B cell (primary cell): ENCODE measurements around the gene IRS2. TPM values are rescaled to one million over a fixed set of nuclear protein-coding genes. Genes with fewer than 3 reads are reported as not detected.

Experiments
- ATAC-seq: fragments of 200-7000 bp; cut with Tn5 transposase; one replicate; pipeline ENCODE4 v1.10.0; 2021; ENCODE audit warnings: low read depth, mild to moderate bottlenecking, moderate number of reproducible peaks, moderate library complexity
- CTCF ChIA-PET: fragments of 350-600 bp; sonication (Branson Sonifier 250); formaldehyde crosslinking; loops from one replicate; lab custom pipeline; 2021; ENCODE audit warnings: antibody characterized with exemption, inconsistent platforms; lab: Charles Lee
- POLR2A ChIA-PET: fragments of 350-600 bp; sonication (Branson Sonifier 250); formaldehyde crosslinking; loops from one replicate; lab custom pipeline; 2021; ENCODE audit warnings: antibody characterized with exemption; lab: Charles Lee
- DNase-seq: peaks from one replicate; pipeline ENCODE4 v3.0.0; 2013
- H2AFZ ChIP-seq: 2 replicates; pipeline ENCODE4 v1.6.1; 2012; ENCODE audit warnings: mild to moderate bottlenecking, low read depth, low read length; ENCODE audit not compliant: insufficient read depth, poor library complexity, severe bottlenecking
- H3K27ac ChIP-seq, 2 donors: 1 replicate in 1 of 2; 2 replicates in 1 of 2; pipeline ENCODE4 v1.5.1; 2012 to 2013; ENCODE audit warnings: low read length in 2 of 2, mild to moderate bottlenecking in 2 of 2, moderate library complexity in 1 of 2
- H3K27me3 ChIP-seq, 4 experiments: fragments of 200-600 bp in 1 of 4; sonication (generic) in 1 of 4; replicated peaks in 1 of 4; 1 replicate in 2 of 4; 2 replicates in 2 of 4; pipeline versions ENCODE4 v1.6.1 to v1.7.0; 2013 to 2016; ENCODE audit warnings: low read length in 3 of 4, mild to moderate bottlenecking in 2 of 4, mixed read lengths in 1 of 4, moderate library complexity in 1 of 4; ENCODE audit not compliant: insufficient read depth in 4 of 4, control insufficient read depth in 3 of 4; ENCODE audit errors: control extremely low read depth in 1 of 4
- H3K36me3 ChIP-seq, 2 experiments: replicated peaks in 1 of 2; 1 replicate in 1 of 2; 2 replicates in 1 of 2; pipeline versions ENCODE4 v1.6.1 to v1.7.1; 2013; ENCODE audit warnings: low read length in 1 of 2; ENCODE audit not compliant: insufficient read depth in 2 of 2, control insufficient read depth in 1 of 2; ENCODE audit errors: control extremely low read depth in 1 of 2, extremely low read depth in 1 of 2
- H3K4me1 ChIP-seq, 2 donors: fragments of 200-600 bp in 1 of 2; sonication (generic) in 1 of 2; 1 replicate in 1 of 2; 2 replicates in 1 of 2; pipeline versions ENCODE4 v1.5.1 to v1.6.1; 2013 to 2017; ENCODE audit warnings: low read length in 2 of 2; ENCODE audit not compliant: control insufficient read depth in 2 of 2, insufficient read depth in 2 of 2
- H3K4me2 ChIP-seq: replicated peaks from 2 replicates; pipeline ENCODE3; 2012; ENCODE audit warnings: mild to moderate bottlenecking, low read depth, low read length; ENCODE audit not compliant: poor library complexity, severe bottlenecking
- H3K4me3 ChIP-seq, 5 experiments: fragments of 200-600 bp in 1 of 5; sonication (generic) in 1 of 5; 1 replicate in 3 of 5; 2 replicates in 2 of 5; pipeline versions ENCODE4 v1.5.1 to v1.7.0; 2011 to 2016; ENCODE audit warnings: low read length in 4 of 5, mild to moderate bottlenecking in 4 of 5, low read depth in 2 of 5, control low read depth in 1 of 5, moderate library complexity in 1 of 5; ENCODE audit not compliant: insufficient read depth in 1 of 5; ENCODE audit errors: control extremely low read depth in 1 of 5, extremely low read depth in 1 of 5
- H3K79me2 ChIP-seq: fragments of 200-600 bp; sonication (generic); one replicate; pipeline ENCODE4 v1.6.0; 2016; ENCODE audit warnings: low read length; ENCODE audit not compliant: control insufficient read depth, insufficient read depth
- H3K9ac ChIP-seq: fragments of 200-600 bp; sonication (generic); 2 replicates; pipeline ENCODE4 v1.6.1; 2017; ENCODE audit warnings: mild to moderate bottlenecking, low read length, moderate library complexity
- H3K9me3 ChIP-seq, 3 donors: one replicate each; pipeline versions ENCODE4 v1.6.1 to v1.7.1; 2013; ENCODE audit warnings: low read length in 2 of 3; ENCODE audit not compliant: control insufficient read depth in 2 of 3, insufficient read depth in 1 of 3; ENCODE audit errors: control extremely low read depth in 1 of 3
- H4K20me1 ChIP-seq: 2 replicates; pipeline ENCODE4 v1.6.0; 2012; ENCODE audit warnings: mild to moderate bottlenecking, low read length; ENCODE audit not compliant: insufficient read depth, control insufficient read depth, poor library complexity, severe bottlenecking
- H3K27ac Mint-ChIP-seq: one replicate; pipeline ENCODE4 v1.8.0; 2021; ENCODE audit warnings: mixed read lengths
- H3K27me3 Mint-ChIP-seq: one replicate; pipeline ENCODE4 v1.8.0; 2021; ENCODE audit warnings: mixed read lengths
- H3K4me1 Mint-ChIP-seq: one replicate; pipeline ENCODE4 v1.8.0; 2021; ENCODE audit warnings: mixed read lengths
- H3K4me3 Mint-ChIP-seq: one replicate; pipeline ENCODE4 v1.8.0; 2021; ENCODE audit warnings: mixed read lengths
- H3K9me3 Mint-ChIP-seq: one replicate; pipeline ENCODE4 v1.8.0; 2022; ENCODE audit warnings: mixed read lengths; ENCODE audit not compliant: insufficient read depth
- CTCF ChIP-seq: fragments of 200-600 bp; IDR thresholded peaks from one replicate; pipeline ENCODE4 v1.8.0; 2022; ENCODE audit warnings: antibody characterized with exemption, mild to moderate bottlenecking
- EZH2 ChIP-seq: IDR thresholded peaks from 2 replicates; pipeline ENCODE4 v1.6.1; 2012; ENCODE audit warnings: borderline replicate concordance, low read depth, mild to moderate bottlenecking, moderate library complexity, low read length; ENCODE audit not compliant: insufficient read depth, poor library complexity, severe bottlenecking
- WGBS: methylation state at CpG from one replicate; pipeline ENCODE4 v1.1.5; 2013; ENCODE audit warnings: missing lambda C conversion rate; ENCODE audit not compliant: insufficient coverage; 5-methylcytosine and 5-hydroxymethylcytosine counted together
- intact Hi-C: fragments of 100-400 bp; cut with micrococcal nuclease; formaldehyde crosslinking; loops from one replicate; pipeline ENCODE4 v1.10.0; 2022
- polyA plus RNA-seq: library from polyadenylated mRNA; depleted of rRNA; stranded (reverse); fragments of >200 nt; gene quantifications from 2 replicates; pipeline ENCODE4 v1.2.3, GENCODE V29; 2012
- total RNA-seq, 2 donors: library from RNA; stranded (reverse); fragments of 120-200 nt in 1 of 2; gene quantifications; 1 replicate in 1 of 2; 2 replicates in 1 of 2; pipeline versions ENCODE4 v1.2.3 to v1.2.4, GENCODE V29; 2013 to 2022

The IRS2 gene
- total and polyA plus RNA-seq, 2 donors (not counting 1 experiment from before 2014, with no cell fraction given): 5.8 to 26.9 TPM

DNA sequence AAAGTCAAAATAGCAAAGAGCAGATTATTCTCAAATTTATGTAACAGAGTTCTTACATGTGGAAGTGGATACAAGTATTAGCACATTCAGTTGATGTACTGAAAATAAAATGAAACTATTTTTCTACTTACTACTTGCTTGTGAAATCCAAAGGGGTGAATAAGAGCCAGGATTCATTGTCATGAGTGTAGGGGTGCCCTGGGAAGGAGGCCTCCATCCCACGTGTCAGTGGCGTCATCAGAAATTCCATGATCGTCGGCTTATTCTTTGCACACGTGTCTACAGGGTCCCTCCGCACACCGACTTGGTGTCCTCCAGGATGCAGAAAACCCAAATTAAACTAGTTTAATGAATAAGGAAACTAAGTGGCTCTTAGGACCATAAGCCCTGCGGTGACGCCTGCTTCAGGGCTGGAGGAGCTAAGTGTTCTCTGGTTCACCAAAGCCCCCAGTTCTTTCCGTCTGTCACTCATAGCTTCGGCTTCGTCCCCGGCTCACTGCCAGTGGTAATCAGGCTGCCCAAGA lies 55.5 kb downstream of the IRS2 start:
- H3K4me1 ChIP-seq: no peaks in the 10 kb centered on the region
- no peak overlapping the region for H3K4me3 ChIP-seq
- no peaks in the 10 kb centered on the region for H3K27me3 ChIP-seq
- ATAC-seq (no peak), DNase-seq (no peak)
- H2AFZ ChIP-seq: no peak overlapping the region
- H4K20me1 ChIP-seq: no peaks in the 10 kb centered on the region
- peaks cover 0 to 13% (median 0%) of the 10 kb centered on the region in 3 donors for H3K9me3 ChIP-seq
- POLR2A ChIA-PET: no interaction called here
- H3K4me1 Mint-ChIP-seq: no peaks in the 10 kb centered on the region
- no peaks in the 10 kb centered on the region for H3K79me2 ChIP-seq
- no peak overlapping the region for H3K27ac ChIP-seq
- no peaks in the 10 kb centered on the region for H3K9me3 Mint-ChIP-seq
- no peak overlapping the region for H3K27ac Mint-ChIP-seq
- H3K4me2 ChIP-seq: no peak overlapping the region
- WGBS: 67% methylated on average over 6 of the region's 13 CpGs
- CTCF ChIA-PET: no interaction called here
- TF ChIP-seq EZH2 (no peak), CTCF (no peak)
- peaks cover 19% of the 10 kb centered on the region for H3K27me3 Mint-ChIP-seq
- no peak overlapping the region for H3K4me3 Mint-ChIP-seq
- H3K36me3 ChIP-seq: no peaks in the 10 kb centered on the region
- intact Hi-C loops: no loop called here
- no peak overlapping the region for H3K9ac ChIP-seq

DNA sequence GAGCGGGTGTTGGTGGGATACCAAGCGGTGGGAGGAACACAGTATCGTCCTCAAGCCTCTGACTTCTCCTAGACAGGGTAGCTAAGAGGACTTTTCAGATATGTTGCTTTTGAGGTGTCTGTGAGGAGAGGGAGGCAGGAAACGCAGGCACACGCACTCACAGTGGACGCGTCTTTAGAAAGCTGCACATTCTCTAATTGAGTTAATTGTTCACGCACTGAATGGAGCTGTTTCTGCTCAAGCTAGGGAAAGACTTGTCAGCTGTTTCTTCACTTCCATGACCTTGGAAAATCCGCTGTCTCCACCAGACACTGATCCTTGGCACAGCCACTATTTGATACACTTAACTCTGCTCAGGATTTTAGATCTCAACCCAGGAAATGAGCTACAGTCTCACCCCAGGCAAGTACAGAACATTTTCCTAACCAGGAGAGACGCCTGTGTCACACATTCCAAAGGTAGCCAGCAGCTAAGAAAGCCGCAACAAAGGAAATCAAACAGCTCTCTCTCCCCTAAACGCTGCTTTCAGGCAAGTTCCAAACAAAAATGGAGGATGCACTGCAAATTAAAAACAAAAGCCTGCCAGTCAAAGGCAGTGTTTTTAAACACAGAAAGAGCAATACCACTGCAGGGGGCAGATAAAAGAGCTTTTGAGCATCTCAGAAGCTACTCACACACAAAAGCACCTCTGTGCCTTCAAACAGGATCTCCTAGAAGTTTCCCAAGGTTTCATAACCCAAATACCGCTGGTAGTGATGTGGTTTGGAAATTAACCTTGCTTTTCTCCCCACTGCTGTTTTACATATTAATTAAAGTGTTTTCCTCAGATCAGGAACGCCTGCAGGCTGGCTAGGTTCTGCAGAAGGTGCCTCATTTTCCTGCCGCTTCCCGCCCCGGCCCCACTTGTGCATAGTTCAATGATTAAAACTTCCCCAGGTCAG lies 57.3 kb downstream of the IRS2 start:
- ATAC-seq (no peak), DNase-seq (no peak)
- Histone ChIP-seq H3K79me2 (no peaks in the 10 kb centered on the region), H3K36me3 (no peaks in the 10 kb centered on the region), H3K4me2 (no peak overlapping the region), H2AFZ (no peak overlapping the region), H3K9ac (no peak overlapping the region), H3K27ac (no peak overlapping the region), H4K20me1 (no peaks in the 10 kb centered on the region), H3K27me3 (no peaks in the 10 kb centered on the region), H3K4me3 (no peak overlapping the region), H3K9me3 (peaks cover 0 to 13% (median 0%) of the 10 kb centered on the region in 3 donors), H3K4me1 (no peaks in the 10 kb centered on the region)
- Mint-ChIP-seq H3K27ac (no peak overlapping the region), H3K4me1 (no peaks in the 10 kb centered on the region), H3K4me3 (no peak overlapping the region), H3K27me3 (peaks cover 19% of the 10 kb centered on the region), H3K9me3 (no peaks in the 10 kb centered on the region)
- TF ChIP-seq EZH2 (no peak), CTCF (no peak)
- WGBS: 91% methylated on average over 16 of the region's 17 CpGs
- intact Hi-C loops: no loop called here
- ChIA-PET POLR2A (no interaction called here), CTCF (interaction anchor here (1.3 kb wide), 1 partner anchor 8 kb away, joined by 3 read pairs; no protein-coding TSS in a partner anchor)
